GM12891 (cell line): Measurements from ENCODE around the gene PHF20.

Source experiments
- POLR2A ChIP-seq: IDR thresholded peaks from 2 replicates; pipeline ENCODE4 v1.6.1; 2011; ENCODE audit warnings: low read depth, low read length, control low read depth
- POLR2AphosphoS5 ChIP-seq: IDR thresholded peaks from 2 replicates; pipeline ENCODE4 v1.6.1; 2011; ENCODE audit warnings: low read depth, low read length, control low read depth
- SPI1 ChIP-seq: IDR thresholded peaks from 2 replicates; pipeline ENCODE4 v1.6.1; 2011; ENCODE audit warnings: low read depth, low read length, control low read depth

- TF ChIP-seq POLR2A (no peak), POLR2AphosphoS5 (no peak), SPI1 (no peak)
Measured at GRCh38 chr20:35985806-35986205, 214.0 kb downstream of the PHF20 start.
